ENCODE measurements around the gene NAPB.

DNA sequence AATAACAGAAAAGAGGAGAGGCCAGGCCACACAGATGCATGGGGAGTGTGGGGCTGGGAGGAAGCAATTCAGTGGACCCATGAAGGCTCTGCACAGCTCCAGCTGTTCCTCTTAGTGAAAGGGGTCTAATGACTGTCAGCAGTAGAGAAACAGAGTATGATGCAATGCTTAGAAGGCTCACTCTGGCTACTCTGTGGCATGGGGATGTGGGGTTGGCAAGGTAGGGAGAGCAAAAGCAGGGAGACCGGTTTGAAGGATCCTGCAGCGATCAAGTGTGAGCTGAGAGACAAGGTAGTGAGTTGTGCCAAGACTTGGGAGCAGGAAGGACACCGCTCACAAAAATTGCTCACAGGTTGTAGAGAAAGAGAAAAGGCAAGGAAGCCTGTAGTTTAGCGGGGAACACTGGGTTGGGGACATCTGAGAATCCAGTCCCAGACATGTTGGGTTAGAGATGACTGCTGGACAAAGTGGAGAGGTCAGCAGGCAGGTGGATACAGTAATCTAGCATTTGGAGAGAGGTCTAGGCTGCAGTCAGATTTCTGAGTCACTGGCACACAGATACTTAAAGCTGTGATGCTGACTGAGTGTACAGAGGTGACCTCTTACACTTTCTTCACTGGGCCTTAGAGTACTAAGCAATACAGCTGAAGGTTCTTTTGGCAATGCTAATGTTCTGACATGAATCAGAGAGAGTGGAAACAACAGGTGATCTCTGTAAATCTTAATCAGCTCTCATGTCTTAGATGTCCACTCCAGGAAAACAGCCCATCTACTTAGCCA, 27.1 kb downstream of the NAPB start:
- TF ChIP-seq CTCF (IDR thresholded peaks at IDR 0.05) (no peak), ZFX (IDR thresholded peaks at IDR 0.05; ENCODE audit: borderline replicate concordance) (no peak)

Data from 22Rv1 (cell line).